Keratinocyte (primary cell): Measurements from ENCODE around the gene KCNQ2.

Experiments used
- EZH2 ChIP-seq: IDR thresholded peaks from one replicate; pipeline ENCODE4 v1.6.1; 2012; ENCODE audit warnings: inconsistent platforms, mild to moderate bottlenecking, low read length, moderate library complexity
- TF ChIP-seq, protein P1 (sequence below), 3 experiments: IDR thresholded peaks in 1 of 3; conservative IDR thresholded peaks in 1 of 3; optimal IDR thresholded peaks in 1 of 3; 2 replicates in 2 of 3; 3 replicates in 1 of 3; pipeline versions ENCODE3 to v1.5.1; 2011; ENCODE audit warnings: low read length in 3 of 3, mild to moderate bottlenecking in 3 of 3, moderate library complexity in 2 of 3, control low read depth in 1 of 3, inconsistent platforms in 1 of 3; ENCODE audit not compliant: insufficient read depth in 2 of 3; ENCODE audit errors: extremely low read depth in 1 of 3

DNA sequence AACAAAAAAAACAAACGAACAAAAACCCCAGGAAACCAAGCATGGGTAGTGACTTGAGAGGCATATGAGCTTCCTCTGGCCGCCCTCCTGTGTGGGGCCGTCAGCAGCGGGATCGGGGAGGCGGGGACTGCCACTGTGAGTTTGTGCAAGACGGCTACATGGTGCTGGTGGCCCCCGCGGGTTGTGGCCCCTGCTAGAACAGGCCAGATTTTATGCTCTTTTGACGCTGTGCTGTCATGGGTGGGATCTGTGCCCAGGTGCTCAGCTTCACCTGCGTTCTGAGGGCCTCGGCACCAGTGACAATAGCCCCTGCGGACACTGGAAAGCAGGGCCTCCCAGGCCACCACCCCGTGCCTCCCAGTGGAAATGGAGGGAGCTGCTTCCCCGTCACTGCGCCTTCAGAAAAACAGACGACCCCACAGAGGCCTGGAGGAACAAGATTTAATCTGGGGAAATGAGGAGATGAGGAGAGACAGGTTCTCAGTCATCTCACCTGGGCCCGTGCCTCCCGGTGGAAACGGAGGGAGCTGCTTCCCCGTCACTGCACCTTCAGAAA, 4.7 kb upstream of the KCNQ2 start:
- TF ChIP-seq, protein P1, sequence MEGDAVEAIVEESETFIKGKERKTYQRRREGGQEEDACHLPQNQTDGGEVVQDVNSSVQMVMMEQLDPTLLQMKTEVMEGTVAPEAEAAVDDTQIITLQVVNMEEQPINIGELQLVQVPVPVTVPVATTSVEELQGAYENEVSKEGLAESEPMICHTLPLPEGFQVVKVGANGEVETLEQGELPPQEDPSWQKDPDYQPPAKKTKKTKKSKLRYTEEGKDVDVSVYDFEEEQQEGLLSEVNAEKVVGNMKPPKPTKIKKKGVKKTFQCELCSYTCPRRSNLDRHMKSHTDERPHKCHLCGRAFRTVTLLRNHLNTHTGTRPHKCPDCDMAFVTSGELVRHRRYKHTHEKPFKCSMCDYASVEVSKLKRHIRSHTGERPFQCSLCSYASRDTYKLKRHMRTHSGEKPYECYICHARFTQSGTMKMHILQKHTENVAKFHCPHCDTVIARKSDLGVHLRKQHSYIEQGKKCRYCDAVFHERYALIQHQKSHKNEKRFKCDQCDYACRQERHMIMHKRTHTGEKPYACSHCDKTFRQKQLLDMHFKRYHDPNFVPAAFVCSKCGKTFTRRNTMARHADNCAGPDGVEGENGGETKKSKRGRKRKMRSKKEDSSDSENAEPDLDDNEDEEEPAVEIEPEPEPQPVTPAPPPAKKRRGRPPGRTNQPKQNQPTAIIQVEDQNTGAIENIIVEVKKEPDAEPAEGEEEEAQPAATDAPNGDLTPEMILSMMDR (optimal IDR thresholded peaks at IDR 0.05 in 1 of 3, IDR thresholded peaks at IDR 0.05 in 1 of 3, conservative IDR thresholded peaks at IDR 0.05 in 1 of 3; ENCODE audit: extremely low read depth in 1 of 3, insufficient read depth in 2 of 3, low read length in 3 of 3), result no peak
- no peak for TF ChIP-seq EZH2
